B cell (primary cell): ENCODE data around the gene KRT75. TPM values are rescaled to one million over a fixed set of nuclear protein-coding genes. Genes with fewer than 3 reads are reported as not detected.

ENCODE experiments used
- ATAC-seq: fragments of 200-7000 bp; cut with Tn5 transposase; one replicate; pipeline ENCODE4 v1.10.0; 2021; ENCODE audit warnings: low read depth, mild to moderate bottlenecking, moderate number of reproducible peaks, moderate library complexity
- CTCF ChIA-PET: fragments of 350-600 bp; sonication (Branson Sonifier 250); formaldehyde crosslinking; loops from one replicate; lab custom pipeline; 2021; ENCODE audit warnings: antibody characterized with exemption, inconsistent platforms; lab: Charles Lee
- POLR2A ChIA-PET: fragments of 350-600 bp; sonication (Branson Sonifier 250); formaldehyde crosslinking; loops from one replicate; lab custom pipeline; 2021; ENCODE audit warnings: antibody characterized with exemption; lab: Charles Lee
- DNase-seq: peaks from one replicate; pipeline ENCODE4 v3.0.0; 2013
- H2AFZ ChIP-seq: 2 replicates; pipeline ENCODE4 v1.6.1; 2012; ENCODE audit warnings: mild to moderate bottlenecking, low read depth, low read length; ENCODE audit not compliant: insufficient read depth, poor library complexity, severe bottlenecking
- H3K27ac ChIP-seq, 2 donors: 1 replicate in 1 of 2; 2 replicates in 1 of 2; pipeline ENCODE4 v1.5.1; 2012 to 2013; ENCODE audit warnings: low read length in 2 of 2, mild to moderate bottlenecking in 2 of 2, moderate library complexity in 1 of 2
- H3K27me3 ChIP-seq, 4 experiments: fragments of 200-600 bp in 1 of 4; sonication (generic) in 1 of 4; replicated peaks in 1 of 4; 1 replicate in 2 of 4; 2 replicates in 2 of 4; pipeline versions ENCODE4 v1.6.1 to v1.7.0; 2013 to 2016; ENCODE audit warnings: low read length in 3 of 4, mild to moderate bottlenecking in 2 of 4, mixed read lengths in 1 of 4, moderate library complexity in 1 of 4; ENCODE audit not compliant: insufficient read depth in 4 of 4, control insufficient read depth in 3 of 4; ENCODE audit errors: control extremely low read depth in 1 of 4
- H3K36me3 ChIP-seq, 2 experiments: replicated peaks in 1 of 2; 1 replicate in 1 of 2; 2 replicates in 1 of 2; pipeline versions ENCODE4 v1.6.1 to v1.7.1; 2013; ENCODE audit warnings: low read length in 1 of 2; ENCODE audit not compliant: insufficient read depth in 2 of 2, control insufficient read depth in 1 of 2; ENCODE audit errors: control extremely low read depth in 1 of 2, extremely low read depth in 1 of 2
- H3K4me1 ChIP-seq, 2 donors: fragments of 200-600 bp in 1 of 2; sonication (generic) in 1 of 2; 1 replicate in 1 of 2; 2 replicates in 1 of 2; pipeline versions ENCODE4 v1.5.1 to v1.6.1; 2013 to 2017; ENCODE audit warnings: low read length in 2 of 2; ENCODE audit not compliant: control insufficient read depth in 2 of 2, insufficient read depth in 2 of 2
- H3K4me2 ChIP-seq: replicated peaks from 2 replicates; pipeline ENCODE3; 2012; ENCODE audit warnings: mild to moderate bottlenecking, low read depth, low read length; ENCODE audit not compliant: poor library complexity, severe bottlenecking
- H3K4me3 ChIP-seq, 5 experiments: fragments of 200-600 bp in 1 of 5; sonication (generic) in 1 of 5; 1 replicate in 3 of 5; 2 replicates in 2 of 5; pipeline versions ENCODE4 v1.5.1 to v1.7.0; 2011 to 2016; ENCODE audit warnings: low read length in 4 of 5, mild to moderate bottlenecking in 4 of 5, low read depth in 2 of 5, control low read depth in 1 of 5, moderate library complexity in 1 of 5; ENCODE audit not compliant: insufficient read depth in 1 of 5; ENCODE audit errors: control extremely low read depth in 1 of 5, extremely low read depth in 1 of 5
- H3K79me2 ChIP-seq: fragments of 200-600 bp; sonication (generic); one replicate; pipeline ENCODE4 v1.6.0; 2016; ENCODE audit warnings: low read length; ENCODE audit not compliant: control insufficient read depth, insufficient read depth
- H3K9ac ChIP-seq: fragments of 200-600 bp; sonication (generic); 2 replicates; pipeline ENCODE4 v1.6.1; 2017; ENCODE audit warnings: mild to moderate bottlenecking, low read length, moderate library complexity
- H3K9me3 ChIP-seq, 3 donors: one replicate each; pipeline versions ENCODE4 v1.6.1 to v1.7.1; 2013; ENCODE audit warnings: low read length in 2 of 3; ENCODE audit not compliant: control insufficient read depth in 2 of 3, insufficient read depth in 1 of 3; ENCODE audit errors: control extremely low read depth in 1 of 3
- H4K20me1 ChIP-seq: 2 replicates; pipeline ENCODE4 v1.6.0; 2012; ENCODE audit warnings: mild to moderate bottlenecking, low read length; ENCODE audit not compliant: insufficient read depth, control insufficient read depth, poor library complexity, severe bottlenecking
- H3K27ac Mint-ChIP-seq: one replicate; pipeline ENCODE4 v1.8.0; 2021; ENCODE audit warnings: mixed read lengths
- H3K27me3 Mint-ChIP-seq: one replicate; pipeline ENCODE4 v1.8.0; 2021; ENCODE audit warnings: mixed read lengths
- H3K4me1 Mint-ChIP-seq: one replicate; pipeline ENCODE4 v1.8.0; 2021; ENCODE audit warnings: mixed read lengths
- H3K4me3 Mint-ChIP-seq: one replicate; pipeline ENCODE4 v1.8.0; 2021; ENCODE audit warnings: mixed read lengths
- H3K9me3 Mint-ChIP-seq: one replicate; pipeline ENCODE4 v1.8.0; 2022; ENCODE audit warnings: mixed read lengths; ENCODE audit not compliant: insufficient read depth
- CTCF ChIP-seq: fragments of 200-600 bp; IDR thresholded peaks from one replicate; pipeline ENCODE4 v1.8.0; 2022; ENCODE audit warnings: antibody characterized with exemption, mild to moderate bottlenecking
- EZH2 ChIP-seq: IDR thresholded peaks from 2 replicates; pipeline ENCODE4 v1.6.1; 2012; ENCODE audit warnings: borderline replicate concordance, low read depth, mild to moderate bottlenecking, moderate library complexity, low read length; ENCODE audit not compliant: insufficient read depth, poor library complexity, severe bottlenecking
- WGBS: methylation state at CpG from one replicate; pipeline ENCODE4 v1.1.5; 2013; ENCODE audit warnings: missing lambda C conversion rate; ENCODE audit not compliant: insufficient coverage; 5-methylcytosine and 5-hydroxymethylcytosine counted together
- intact Hi-C: fragments of 100-400 bp; cut with micrococcal nuclease; formaldehyde crosslinking; loops from one replicate; pipeline ENCODE4 v1.10.0; 2022
- polyA plus RNA-seq: library from polyadenylated mRNA; depleted of rRNA; stranded (reverse); fragments of >200 nt; gene quantifications from 2 replicates; pipeline ENCODE4 v1.2.3, GENCODE V29; 2012
- total RNA-seq, 2 donors: library from RNA; stranded (reverse); fragments of 120-200 nt in 1 of 2; gene quantifications; 1 replicate in 1 of 2; 2 replicates in 1 of 2; pipeline versions ENCODE4 v1.2.3 to v1.2.4, GENCODE V29; 2013 to 2022

KRT75 gene
- total and polyA plus RNA-seq, 2 donors (not counting 1 experiment from before 2014, with no cell fraction given), result not detected

- DNase-seq, result no peak
- peaks cover 0 to 3% (median 0%) of the 10 kb centered on the region in 4 experiments for H3K27me3 ChIP-seq
- Mint-ChIP-seq H3K9me3 (peaks cover 2% of the 10 kb centered on the region), H3K27me3 (peaks cover 29% of the 10 kb centered on the region), H3K27ac (no peak overlapping the region), H3K4me1 (peaks cover 3% of the 10 kb centered on the region), H3K4me3 (no peak overlapping the region)
- ATAC-seq, result no peak
- WGBS, result 100% methylated on average over 2 of the region's 10 CpGs
- TF ChIP-seq CTCF (no peak), EZH2 (no peak)
- no peak overlapping the region for H3K9ac ChIP-seq
- intact Hi-C loops, result no loop called here
- H3K4me1 ChIP-seq, result no peaks in the 10 kb centered on the region
- H3K4me3 ChIP-seq, result no peak overlapping the region
- H3K27ac ChIP-seq, result no peak overlapping the region
- CTCF ChIA-PET, result no interaction called here
- no peak overlapping the region for H3K4me2 ChIP-seq
- H3K9me3 ChIP-seq, result no peaks in the 10 kb centered on the region
- no peak overlapping the region for H2AFZ ChIP-seq
- no peaks in the 10 kb centered on the region for H3K79me2 ChIP-seq
- POLR2A ChIA-PET, result no interaction called here
- no peaks in the 10 kb centered on the region for H3K36me3 ChIP-seq
- H4K20me1 ChIP-seq, result no peaks in the 10 kb centered on the region
Observed at GRCh38 chr12:52444647-52445595, 10.8 kb upstream of the KRT75 start.

GRCh38 chr12:52443966-52444365 lies 9.8 kb upstream of the KRT75 start:
- Histone ChIP-seq H3K27ac (no peak overlapping the region), H3K27me3 (peaks cover 0 to 3% (median 0%) of the 10 kb centered on the region in 4 experiments), H4K20me1 (no peaks in the 10 kb centered on the region), H3K9me3 (no peaks in the 10 kb centered on the region), H3K36me3 (no peaks in the 10 kb centered on the region), H2AFZ (no peak overlapping the region), H3K9ac (no peak overlapping the region), H3K4me3 (no peak overlapping the region), H3K4me2 (no peak overlapping the region), H3K4me1 (no peaks in the 10 kb centered on the region), H3K79me2 (no peaks in the 10 kb centered on the region)
- Mint-ChIP-seq H3K27ac (no peak overlapping the region), H3K9me3 (peaks cover 2% of the 10 kb centered on the region), H3K4me3 (no peak overlapping the region), H3K27me3 (peaks cover 32% of the 10 kb centered on the region), H3K4me1 (peaks cover 3% of the 10 kb centered on the region)
- intact Hi-C loops, result no loop called here
- DNase-seq (no peak), ATAC-seq (no peak)
- TF ChIP-seq CTCF, result no peak
- TF ChIP-seq EZH2, result no peak
- ChIA-PET POLR2A (no interaction called here), CTCF (no interaction called here)
- no CpG with 5 or more reads among the region's 3 CpGs for WGBS
